Calu3 (cell line): ENCODE results near the gene PPP2R5B. TPM values are rescaled to one million over a fixed set of nuclear protein-coding genes. Genes with fewer than 3 reads are reported as not detected.
A peak's percentile ranks its signal among the peaks of the same experiment; 100 is the strongest.

ENCODE experiments used
- BruUV-seq: library from RNA; stranded (reverse); fragments of 400-500 nt; replicated peaks from 2 replicates; lab custom pipeline; 2021; lab: Mats Ljungman, UMichigan
- CTCF ChIA-PET: fragments of 300-600 bp; sonication (Branson Sonifier 250); formaldehyde crosslinking; loops from one replicate; lab custom pipeline; 2022; ENCODE audit warnings: antibody characterized with exemption; lab: Charles Lee
- DNase-seq: peaks from one replicate; pipeline ENCODE4 v3.0.0; 2022
- H3K27ac Mint-ChIP-seq: one replicate; pipeline ENCODE4 v1.8.0; 2022; ENCODE audit warnings: mixed read lengths; ENCODE audit not compliant: unreplicated experiment
- H3K27me3 Mint-ChIP-seq: one replicate; pipeline ENCODE4 v1.8.0; 2022; ENCODE audit warnings: mixed read lengths; ENCODE audit not compliant: unreplicated experiment
- H3K36me3 Mint-ChIP-seq: one replicate; pipeline ENCODE4 v1.8.0; 2022; ENCODE audit warnings: mild to moderate bottlenecking, moderate library complexity, mixed read lengths; ENCODE audit not compliant: insufficient read depth, unreplicated experiment
- H3K4me1 Mint-ChIP-seq: one replicate; pipeline ENCODE4 v1.8.0; 2022; ENCODE audit warnings: mild to moderate bottlenecking, low read depth, mixed read lengths; ENCODE audit not compliant: unreplicated experiment
- H3K4me3 Mint-ChIP-seq: one replicate; pipeline ENCODE4 v1.8.0; 2022; ENCODE audit warnings: mild to moderate bottlenecking, low read depth, moderate library complexity, mixed read lengths; ENCODE audit not compliant: unreplicated experiment
- H3K9me3 Mint-ChIP-seq: one replicate; pipeline ENCODE4 v1.8.0; 2022; ENCODE audit warnings: low read depth, mixed read lengths; ENCODE audit not compliant: unreplicated experiment
- intact Hi-C: fragments of 100-400 bp; cut with micrococcal nuclease; formaldehyde crosslinking; loops from one replicate; pipeline ENCODE4 v1.10.0; 2022; ENCODE audit not compliant: unreplicated experiment
- total RNA-seq: library from RNA; stranded (reverse); gene quantifications from 2 replicates; pipeline ENCODE4 v1.2.3, GENCODE V29; 2022
- TF ChIP-seq, protein P1 (sequence below): fragments of 200-600 bp; IDR thresholded peaks from one replicate; pipeline ENCODE4 v1.8.0; 2022; ENCODE audit warnings: antibody characterized with exemption; ENCODE audit not compliant: unreplicated experiment

Gene PPP2R5B
- total RNA-seq, 1 experiment from 2014 or later, result 12.2 TPM

DNA sequence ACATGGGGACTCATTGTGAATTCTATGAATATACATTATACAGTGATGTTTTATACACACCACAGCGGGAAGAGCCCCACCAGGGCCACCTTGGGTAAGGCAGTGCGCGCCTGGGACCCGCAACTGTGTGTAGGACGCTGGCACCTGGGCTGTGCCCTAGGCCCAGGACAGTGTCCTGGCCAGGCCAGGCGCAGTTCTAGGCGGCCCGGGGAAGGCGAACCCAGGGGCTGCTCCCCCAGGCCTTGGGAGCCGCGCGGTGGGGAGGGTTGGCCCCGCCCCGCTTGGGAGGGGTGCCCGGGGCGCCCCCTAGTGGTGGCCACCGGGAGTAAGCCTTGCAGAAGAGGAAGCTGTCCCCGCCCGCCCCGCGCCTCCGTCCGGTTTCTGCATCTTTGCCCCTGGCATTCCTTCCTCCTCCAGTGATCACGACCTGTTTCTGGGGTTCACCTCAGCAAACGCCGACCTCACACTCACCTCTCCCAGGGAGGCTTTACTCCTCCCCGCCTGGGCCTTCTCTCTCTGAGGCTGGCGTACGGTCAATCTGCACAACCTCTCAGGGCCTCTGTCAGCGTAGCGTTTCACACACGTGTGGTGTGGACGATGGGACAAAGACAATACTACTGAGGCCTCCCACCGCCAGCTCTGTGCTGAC lies 36.6 kb upstream of the PPP2R5B start:
- CTCF ChIA-PET, result interaction anchor here (0.6 to 4.6 kb wide), 13 partner anchors 9 to 109 kb away, joined by 3 to 49 read pairs (median 4); partner anchors contain the start of genes ATG2A, BATF2, EHD1 and SF1
- Mint-ChIP-seq H3K9me3 (no peaks in the 10 kb centered on the region), H3K27me3 (no peaks in the 10 kb centered on the region), H3K27ac (peak overlapping the region; percentile 77), H3K4me1 (peaks cover 65% of the 10 kb centered on the region), H3K4me3 (peak overlapping the region; percentile 63), H3K36me3 (peaks cover 48% of the 10 kb centered on the region)
- TF ChIP-seq, protein P1, sequence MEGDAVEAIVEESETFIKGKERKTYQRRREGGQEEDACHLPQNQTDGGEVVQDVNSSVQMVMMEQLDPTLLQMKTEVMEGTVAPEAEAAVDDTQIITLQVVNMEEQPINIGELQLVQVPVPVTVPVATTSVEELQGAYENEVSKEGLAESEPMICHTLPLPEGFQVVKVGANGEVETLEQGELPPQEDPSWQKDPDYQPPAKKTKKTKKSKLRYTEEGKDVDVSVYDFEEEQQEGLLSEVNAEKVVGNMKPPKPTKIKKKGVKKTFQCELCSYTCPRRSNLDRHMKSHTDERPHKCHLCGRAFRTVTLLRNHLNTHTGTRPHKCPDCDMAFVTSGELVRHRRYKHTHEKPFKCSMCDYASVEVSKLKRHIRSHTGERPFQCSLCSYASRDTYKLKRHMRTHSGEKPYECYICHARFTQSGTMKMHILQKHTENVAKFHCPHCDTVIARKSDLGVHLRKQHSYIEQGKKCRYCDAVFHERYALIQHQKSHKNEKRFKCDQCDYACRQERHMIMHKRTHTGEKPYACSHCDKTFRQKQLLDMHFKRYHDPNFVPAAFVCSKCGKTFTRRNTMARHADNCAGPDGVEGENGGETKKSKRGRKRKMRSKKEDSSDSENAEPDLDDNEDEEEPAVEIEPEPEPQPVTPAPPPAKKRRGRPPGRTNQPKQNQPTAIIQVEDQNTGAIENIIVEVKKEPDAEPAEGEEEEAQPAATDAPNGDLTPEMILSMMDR, result peak; percentile 98
- intact Hi-C loops, result loop anchor here (2.0 kb wide), 1 partner anchor 41 kb away; no protein-coding TSS in a partner anchor
- DNase-seq, result peak; percentile 91
- BruUV-seq, result no TSS peak

DNA sequence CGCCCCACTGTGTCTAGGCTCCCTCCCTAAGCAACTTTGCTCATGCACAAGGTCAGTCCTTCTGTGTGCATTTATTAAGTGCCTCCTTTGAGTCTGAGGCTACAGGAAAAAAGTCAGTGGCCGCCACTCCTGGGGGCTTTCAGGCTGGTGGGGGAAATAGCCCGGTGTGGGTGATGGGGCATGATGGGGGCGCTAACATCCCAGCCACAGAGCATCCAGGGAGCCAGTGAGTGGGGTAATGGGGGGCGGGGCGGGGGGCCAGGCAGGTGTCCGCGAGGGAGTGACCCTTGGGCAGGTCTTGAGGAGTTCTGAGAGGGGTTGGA lies 36.1 kb upstream of the PPP2R5B start:
- CTCF ChIA-PET, result interaction anchor here (0.6 to 4.6 kb wide), 13 partner anchors 10 to 110 kb away, joined by 3 to 49 read pairs (median 4); partner anchors contain the start of genes ATG2A, BATF2, EHD1 and SF1
- BruUV-seq, result no TSS peak
- H3K27ac Mint-ChIP-seq, result peak overlapping the region; percentile 77
- TF ChIP-seq, protein P1, result no peak
- no peak for DNase-seq
- intact Hi-C loops, result loop anchor here (2.0 kb wide), 1 partner anchor 42 kb away; no protein-coding TSS in a partner anchor
- H3K9me3 Mint-ChIP-seq, result no peaks in the 10 kb centered on the region
- H3K4me3 Mint-ChIP-seq, result peak overlapping the region; percentile 63
- H3K36me3 Mint-ChIP-seq, result peaks cover 53% of the 10 kb centered on the region
- H3K27me3 Mint-ChIP-seq, result no peaks in the 10 kb centered on the region
- H3K4me1 Mint-ChIP-seq, result peaks cover 65% of the 10 kb centered on the region

DNA sequence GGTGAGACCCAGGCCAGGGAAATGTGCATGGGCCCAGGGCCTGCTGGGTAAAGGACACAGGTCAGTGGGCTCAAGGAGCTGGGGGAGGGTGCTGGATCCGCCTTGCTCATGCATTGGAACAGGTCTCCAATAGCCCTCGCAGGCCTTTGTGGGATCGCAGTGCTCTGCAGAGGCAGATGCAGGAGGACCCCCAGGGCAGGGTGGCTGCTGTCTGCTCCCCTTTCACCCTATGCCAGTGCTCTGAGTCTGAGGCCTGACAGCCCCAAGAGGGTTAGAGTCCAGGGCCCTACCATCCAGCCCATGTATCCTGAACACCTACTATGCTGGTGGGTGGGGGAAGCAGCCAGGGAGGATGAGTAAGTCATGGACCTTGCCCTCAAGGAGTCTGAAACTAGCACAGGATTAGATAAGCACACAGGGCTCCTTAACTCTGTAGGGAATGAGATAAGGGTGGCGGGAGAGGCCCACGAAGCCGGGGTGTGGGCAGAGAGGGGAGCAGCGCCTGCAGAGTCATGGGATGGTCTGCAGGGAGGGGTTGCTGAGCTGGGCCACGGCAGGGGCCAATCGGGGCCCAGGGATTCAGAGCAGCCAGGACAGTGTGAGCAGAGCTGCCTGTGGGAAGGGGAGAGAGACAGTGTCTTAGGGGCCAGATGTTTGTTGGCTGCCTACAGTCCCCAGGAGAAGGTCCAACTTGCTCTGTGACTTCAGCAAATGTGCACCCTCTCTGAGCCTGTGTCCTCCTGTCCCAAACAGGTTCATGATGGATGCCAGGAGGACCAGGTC lies 35.6 kb upstream of the PPP2R5B start:
- Mint-ChIP-seq H3K4me3 (peak overlapping the region; percentile 63), H3K27ac (peak overlapping the region; percentile 77), H3K4me1 (peaks cover 65% of the 10 kb centered on the region), H3K36me3 (peaks cover 59% of the 10 kb centered on the region), H3K27me3 (no peaks in the 10 kb centered on the region), H3K9me3 (no peaks in the 10 kb centered on the region)
- peak; percentile 68 for DNase-seq
- BruUV-seq, result no TSS peak
- intact Hi-C loops, result loop anchor here (2.0 kb wide), 1 partner anchor 42 kb away; no protein-coding TSS in a partner anchor
- CTCF ChIA-PET, result interaction anchor here (0.7 to 4.6 kb wide), 6 partner anchors 29 to 222 kb away, joined by 3 to 49 read pairs (median 5); partner anchors contain the start of genes ATG2A and BATF2
- TF ChIP-seq, protein P1, result no peak

DNA sequence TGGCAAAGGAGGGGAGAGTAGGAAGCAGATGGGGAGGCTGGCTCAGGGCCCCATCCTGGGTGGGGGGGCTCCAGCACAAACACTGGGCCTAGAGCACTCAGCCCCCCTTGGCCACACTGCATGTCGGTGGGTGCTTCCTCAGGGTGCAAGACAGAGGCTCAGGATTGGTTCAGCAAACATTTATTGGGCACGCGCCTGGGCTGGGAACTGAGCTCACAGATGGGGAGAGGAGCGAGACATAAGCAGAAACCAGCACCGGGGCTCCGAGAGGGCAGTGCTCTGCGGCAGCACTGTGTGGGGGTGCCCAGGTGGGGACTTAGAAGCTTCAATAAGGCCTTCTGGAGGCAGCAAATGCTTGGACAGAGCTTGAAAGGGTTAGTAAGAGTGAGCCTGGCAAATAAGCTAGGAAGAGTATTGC lies 34.0 kb upstream of the PPP2R5B start:
- TF ChIP-seq, protein P1, result no peak
- CTCF ChIA-PET, result interaction anchor here (4.6 kb wide), 1 partner anchor 43 kb away, joined by 49 read pairs; no protein-coding TSS in a partner anchor
- intact Hi-C loops, result no loop called here
- Mint-ChIP-seq H3K27ac (peak overlapping the region; percentile 86), H3K36me3 (peaks cover 71% of the 10 kb centered on the region), H3K9me3 (no peaks in the 10 kb centered on the region), H3K4me3 (peak overlapping the region; percentile 80), H3K4me1 (peaks cover 60% of the 10 kb centered on the region), H3K27me3 (no peaks in the 10 kb centered on the region)
- DNase-seq, result no peak
- BruUV-seq, result no TSS peak
